ENCODE data around the gene ACAD10. TPM values are rescaled to one million over a fixed set of nuclear protein-coding genes. Genes with fewer than 3 reads are reported as not detected.

Gene ACAD10
- total RNA-seq, 1 donor from 2014 or later = 45.1 TPM

DNA sequence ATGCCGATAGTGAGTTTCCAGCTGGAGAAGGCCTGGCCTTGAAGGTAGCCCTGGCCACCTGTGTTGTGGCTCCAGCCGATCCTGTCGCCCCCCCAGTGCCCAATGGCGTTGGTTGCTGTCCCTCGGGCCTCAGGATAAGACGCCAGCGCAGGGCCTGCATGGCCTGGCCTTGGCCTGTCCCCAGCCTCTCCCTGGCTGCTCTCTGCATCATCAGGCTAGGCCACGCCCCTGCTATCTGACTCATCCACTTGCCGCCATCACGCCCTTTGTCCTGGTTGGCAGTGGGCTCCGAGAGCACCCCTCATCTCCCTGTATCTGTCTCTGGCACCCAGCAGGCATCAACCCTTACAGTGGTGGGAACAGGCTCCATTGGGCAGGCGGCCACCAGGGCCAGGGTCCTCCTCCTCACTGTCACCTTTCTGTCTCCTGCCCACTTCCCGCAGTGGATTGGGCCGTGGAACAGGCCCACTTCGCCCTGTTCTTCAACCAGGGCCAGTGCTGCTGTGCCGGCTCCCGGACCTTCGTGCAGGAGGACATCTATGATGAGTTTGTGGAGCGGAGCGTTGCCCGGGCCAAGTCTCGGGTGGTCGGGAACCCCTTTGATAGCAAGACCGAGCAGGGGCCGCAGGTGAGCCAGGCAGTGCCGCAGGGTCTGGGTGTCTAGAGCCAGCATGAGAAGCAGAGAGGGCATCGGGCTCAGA is 106.5 kb downstream of the ACAD10 start:
- ChIA-PET CTCF (interaction anchor here (1.3 kb wide), 1 partner anchor 20 kb away, joined by 6 read pairs; no protein-coding TSS in a partner anchor), POLR2A (interaction anchor here (1.5 kb wide), 1 partner anchor 39 kb away, joined by 4 read pairs; no protein-coding TSS in a partner anchor)
- Mint-ChIP-seq H3K4me1 (no peaks in the 10 kb centered on the region), H3K27ac (no peak overlapping the region), H3K36me3 (ENCODE audit: low read depth) (peaks cover 50% of the 10 kb centered on the region), H3K4me3 (no peak overlapping the region), H3K27me3 (no peaks in the 10 kb centered on the region), H3K9me3 (no peaks in the 10 kb centered on the region)
- TF ChIP-seq, protein P1, sequence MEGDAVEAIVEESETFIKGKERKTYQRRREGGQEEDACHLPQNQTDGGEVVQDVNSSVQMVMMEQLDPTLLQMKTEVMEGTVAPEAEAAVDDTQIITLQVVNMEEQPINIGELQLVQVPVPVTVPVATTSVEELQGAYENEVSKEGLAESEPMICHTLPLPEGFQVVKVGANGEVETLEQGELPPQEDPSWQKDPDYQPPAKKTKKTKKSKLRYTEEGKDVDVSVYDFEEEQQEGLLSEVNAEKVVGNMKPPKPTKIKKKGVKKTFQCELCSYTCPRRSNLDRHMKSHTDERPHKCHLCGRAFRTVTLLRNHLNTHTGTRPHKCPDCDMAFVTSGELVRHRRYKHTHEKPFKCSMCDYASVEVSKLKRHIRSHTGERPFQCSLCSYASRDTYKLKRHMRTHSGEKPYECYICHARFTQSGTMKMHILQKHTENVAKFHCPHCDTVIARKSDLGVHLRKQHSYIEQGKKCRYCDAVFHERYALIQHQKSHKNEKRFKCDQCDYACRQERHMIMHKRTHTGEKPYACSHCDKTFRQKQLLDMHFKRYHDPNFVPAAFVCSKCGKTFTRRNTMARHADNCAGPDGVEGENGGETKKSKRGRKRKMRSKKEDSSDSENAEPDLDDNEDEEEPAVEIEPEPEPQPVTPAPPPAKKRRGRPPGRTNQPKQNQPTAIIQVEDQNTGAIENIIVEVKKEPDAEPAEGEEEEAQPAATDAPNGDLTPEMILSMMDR (IDR thresholded peaks at IDR 0.05) = no peak
- ATAC-seq (ENCODE audit: low read depth) (no peak), DNase-seq (no peak)
- intact Hi-C loops (cut with micrococcal nuclease) = no loop called here

DNA sequence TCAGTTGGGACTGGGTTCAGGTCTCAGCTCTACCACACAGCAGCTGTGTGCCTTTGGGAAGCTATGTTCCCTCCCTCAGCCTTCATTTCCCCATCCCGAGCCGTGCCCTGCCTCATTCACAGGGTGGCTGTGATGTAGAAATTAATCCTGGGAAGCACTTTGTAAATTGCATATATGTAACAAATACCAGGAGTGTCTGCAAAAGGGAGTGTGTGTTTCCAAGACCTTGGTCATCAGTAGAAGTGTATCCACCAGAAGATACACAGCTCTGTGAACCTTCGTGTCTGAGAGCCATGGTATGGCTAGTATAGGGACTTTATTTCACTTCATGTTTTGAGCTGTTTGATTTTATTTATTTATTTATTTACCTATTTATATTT is 107.0 kb downstream of the ACAD10 start:
- intact Hi-C loops (cut with micrococcal nuclease) = no loop called here
- ChIA-PET CTCF (interaction anchor here (1.3 kb wide), 1 partner anchor 20 kb away, joined by 6 read pairs; no protein-coding TSS in a partner anchor), POLR2A (no interaction called here)
- ATAC-seq (ENCODE audit: low read depth) = no peak
- H3K9me3 Mint-ChIP-seq = no peaks in the 10 kb centered on the region
- no peak overlapping the region for H3K27ac Mint-ChIP-seq
- no peak overlapping the region for H3K4me3 Mint-ChIP-seq
- H3K27me3 Mint-ChIP-seq = no peaks in the 10 kb centered on the region
- TF ChIP-seq, protein P1 (IDR thresholded peaks at IDR 0.05) = no peak
- H3K4me1 Mint-ChIP-seq = no peaks in the 10 kb centered on the region
- H3K36me3 Mint-ChIP-seq (ENCODE audit: low read depth) = peaks cover 52% of the 10 kb centered on the region
- DNase-seq = no peak

DNA sequence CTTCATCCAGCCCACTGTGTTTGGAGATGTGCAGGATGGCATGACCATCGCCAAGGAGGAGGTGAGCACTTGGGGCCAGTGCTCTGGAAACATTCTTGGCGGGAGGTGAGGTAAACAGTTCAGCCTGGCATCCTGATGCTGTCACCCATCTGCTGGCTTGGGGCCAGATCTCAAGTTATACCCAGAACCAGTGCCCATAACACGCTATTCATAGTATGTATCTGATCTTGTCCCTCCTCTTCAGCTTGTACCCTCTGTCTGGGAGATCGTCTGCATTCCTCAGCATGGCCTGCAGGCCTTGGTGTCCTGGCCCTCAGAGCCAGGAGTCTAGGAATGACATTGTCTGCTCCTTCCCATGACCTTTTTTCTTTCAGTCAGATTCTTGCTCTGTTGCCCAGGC is 112.3 kb downstream of the ACAD10 start:
- intact Hi-C loops (cut with micrococcal nuclease) = no loop called here
- ATAC-seq (ENCODE audit: low read depth) (no peak), DNase-seq (no peak)
- no peak overlapping the region for H3K27ac Mint-ChIP-seq
- peaks cover 39% of the 10 kb centered on the region for H3K36me3 Mint-ChIP-seq (ENCODE audit: low read depth)
- H3K27me3 Mint-ChIP-seq = no peaks in the 10 kb centered on the region
- no peaks in the 10 kb centered on the region for H3K4me1 Mint-ChIP-seq
- ChIA-PET POLR2A (no interaction called here), CTCF (no interaction called here)
- H3K9me3 Mint-ChIP-seq = no peaks in the 10 kb centered on the region
- H3K4me3 Mint-ChIP-seq = no peak overlapping the region
- TF ChIP-seq, protein P1 (IDR thresholded peaks at IDR 0.05) = no peak

DNA sequence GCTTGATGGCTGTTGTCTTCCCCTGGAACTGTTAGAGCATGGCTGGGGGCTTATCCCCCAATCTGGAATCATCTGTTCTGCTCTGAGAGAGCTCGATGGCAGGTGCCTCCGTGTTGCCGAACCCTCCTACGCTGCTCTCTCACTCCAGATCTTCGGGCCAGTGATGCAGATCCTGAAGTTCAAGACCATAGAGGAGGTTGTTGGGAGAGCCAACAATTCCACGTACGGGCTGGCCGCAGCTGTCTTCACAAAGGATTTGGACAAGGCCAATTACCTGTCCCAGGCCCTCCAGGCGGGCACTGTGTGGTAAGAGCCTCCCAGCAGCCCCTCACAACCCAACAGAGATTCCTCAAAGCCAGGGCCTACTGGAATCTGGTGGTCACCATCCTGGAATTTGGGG is 113.9 kb downstream of the ACAD10 start:
- H3K27ac Mint-ChIP-seq = no peak overlapping the region
- ATAC-seq (ENCODE audit: low read depth) (no peak), DNase-seq (no peak)
- POLR2A ChIA-PET = interaction anchor here (0.6 kb wide), 1 partner anchor 35 kb away, joined by 4 read pairs; no protein-coding TSS in a partner anchor
- no peaks in the 10 kb centered on the region for H3K27me3 Mint-ChIP-seq
- no peak overlapping the region for H3K4me3 Mint-ChIP-seq
- intact Hi-C loops (cut with micrococcal nuclease) = no loop called here
- no peaks in the 10 kb centered on the region for H3K4me1 Mint-ChIP-seq
- H3K9me3 Mint-ChIP-seq = no peaks in the 10 kb centered on the region
- TF ChIP-seq, protein P1 (IDR thresholded peaks at IDR 0.05) = no peak
- peaks cover 34% of the 10 kb centered on the region for H3K36me3 Mint-ChIP-seq (ENCODE audit: low read depth)
- CTCF ChIA-PET = interaction anchor here (0.7 to 2.7 kb wide), 2 partner anchors 13 to 46 kb away, joined by 3 to 10 read pairs; no protein-coding TSS in a partner anchor

DNA sequence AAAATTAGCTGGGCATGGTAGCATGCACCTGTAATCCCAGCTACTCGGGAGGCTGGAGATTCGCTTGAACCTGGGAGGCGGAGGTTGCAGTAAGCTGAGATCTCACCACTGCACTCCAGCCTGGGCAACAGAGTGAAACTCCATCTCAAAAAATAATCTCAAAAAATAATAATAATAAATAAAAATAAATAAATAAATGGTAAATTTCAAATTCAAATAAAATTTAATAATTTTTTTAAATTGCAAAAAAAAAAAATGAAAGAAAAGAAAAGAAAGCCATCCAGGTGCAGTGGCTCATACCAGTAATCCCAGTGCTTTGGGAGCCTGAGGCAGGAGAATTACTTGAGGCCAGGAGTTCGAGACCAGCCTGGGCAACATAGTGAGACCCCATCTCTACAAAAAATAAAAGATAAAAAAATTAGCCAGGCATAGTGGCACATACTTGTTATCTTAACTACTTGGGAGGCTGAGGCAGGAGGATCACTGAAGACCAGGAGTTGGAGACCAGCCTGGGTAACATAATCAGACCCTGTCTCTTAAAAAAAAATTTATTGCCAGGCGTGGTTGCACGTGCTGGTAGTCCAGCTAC is 117.3 kb downstream of the ACAD10 start:
- POLR2A ChIA-PET = no interaction called here
- TF ChIP-seq, protein P1 (IDR thresholded peaks at IDR 0.05) = no peak
- no peak overlapping the region for H3K27ac Mint-ChIP-seq
- intact Hi-C loops (cut with micrococcal nuclease) = no loop called here
- H3K9me3 Mint-ChIP-seq = no peaks in the 10 kb centered on the region
- H3K4me1 Mint-ChIP-seq = no peaks in the 10 kb centered on the region
- H3K27me3 Mint-ChIP-seq = no peaks in the 10 kb centered on the region
- H3K4me3 Mint-ChIP-seq = no peak overlapping the region
- ATAC-seq (ENCODE audit: low read depth) (no peak), DNase-seq (no peak)
- CTCF ChIA-PET = no interaction called here
- peaks cover 26% of the 10 kb centered on the region for H3K36me3 Mint-ChIP-seq (ENCODE audit: low read depth)

All from activated B cell treated with CpG ODN at 0.5 μM for 24 hours (primary cell).